Body of pancreas (tissue), 4 donors: ENCODE measurements around the gene NFATC2.

Experiments
- CTCF ChIP-seq, 7 experiments: fragments of 450-650 bp in 4 of 7; fragments of 200-600 bp in 3 of 7; sonication (generic) in 3 of 7; IDR thresholded peaks; one replicate each; pipeline ENCODE4 v1.5.1; 2016 to 2019; ENCODE audit warnings: antibody characterized with exemption in 7 of 7
- POLR2A ChIP-seq, 3 donors: fragments of 450-650 bp; IDR thresholded peaks; one replicate each; pipeline ENCODE4 v1.6.1; 2016; ENCODE audit warnings: antibody characterized with exemption in 3 of 3, mild to moderate bottlenecking in 2 of 3

GRCh38 chr20:51439160-51439689, 103.3 kb downstream of the NFATC2 start:
- TF ChIP-seq CTCF (IDR thresholded peaks at IDR 0.05), result no peak
- TF ChIP-seq POLR2A (IDR thresholded peaks at IDR 0.05), result no peak
